ENCODE data around the gene S100B. TPM values are rescaled to one million over a fixed set of nuclear protein-coding genes. Genes with fewer than 3 reads are reported as not detected.
A peak's percentile ranks its signal among the peaks of the same experiment; 100 is the strongest.

S100B gene
- total and polyA plus RNA-seq, 9 of the 15 experiments (the other 6 are each of a cell fraction or from before 2014, with no cell fraction given): not detected

DNA sequence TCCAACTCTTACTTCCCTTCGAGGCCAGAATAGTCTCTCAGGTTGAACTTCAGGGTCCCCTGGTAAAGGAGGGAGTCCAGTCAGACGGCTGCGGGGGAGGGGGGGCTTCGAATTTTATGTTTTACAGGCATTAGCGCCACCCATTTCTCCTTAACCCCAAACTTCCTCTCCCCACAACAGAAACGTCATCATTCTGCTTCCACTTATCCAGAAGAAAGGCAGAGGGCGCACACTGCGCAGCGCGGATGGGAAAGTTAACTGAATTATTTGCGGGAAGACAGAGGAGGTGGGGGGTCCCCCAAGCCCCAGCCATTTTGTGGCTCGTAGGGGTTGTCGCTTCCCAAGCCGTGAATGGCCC is 30.1 kb upstream of the S100B start (continued):
- TF ChIP-seq, protein P1, sequence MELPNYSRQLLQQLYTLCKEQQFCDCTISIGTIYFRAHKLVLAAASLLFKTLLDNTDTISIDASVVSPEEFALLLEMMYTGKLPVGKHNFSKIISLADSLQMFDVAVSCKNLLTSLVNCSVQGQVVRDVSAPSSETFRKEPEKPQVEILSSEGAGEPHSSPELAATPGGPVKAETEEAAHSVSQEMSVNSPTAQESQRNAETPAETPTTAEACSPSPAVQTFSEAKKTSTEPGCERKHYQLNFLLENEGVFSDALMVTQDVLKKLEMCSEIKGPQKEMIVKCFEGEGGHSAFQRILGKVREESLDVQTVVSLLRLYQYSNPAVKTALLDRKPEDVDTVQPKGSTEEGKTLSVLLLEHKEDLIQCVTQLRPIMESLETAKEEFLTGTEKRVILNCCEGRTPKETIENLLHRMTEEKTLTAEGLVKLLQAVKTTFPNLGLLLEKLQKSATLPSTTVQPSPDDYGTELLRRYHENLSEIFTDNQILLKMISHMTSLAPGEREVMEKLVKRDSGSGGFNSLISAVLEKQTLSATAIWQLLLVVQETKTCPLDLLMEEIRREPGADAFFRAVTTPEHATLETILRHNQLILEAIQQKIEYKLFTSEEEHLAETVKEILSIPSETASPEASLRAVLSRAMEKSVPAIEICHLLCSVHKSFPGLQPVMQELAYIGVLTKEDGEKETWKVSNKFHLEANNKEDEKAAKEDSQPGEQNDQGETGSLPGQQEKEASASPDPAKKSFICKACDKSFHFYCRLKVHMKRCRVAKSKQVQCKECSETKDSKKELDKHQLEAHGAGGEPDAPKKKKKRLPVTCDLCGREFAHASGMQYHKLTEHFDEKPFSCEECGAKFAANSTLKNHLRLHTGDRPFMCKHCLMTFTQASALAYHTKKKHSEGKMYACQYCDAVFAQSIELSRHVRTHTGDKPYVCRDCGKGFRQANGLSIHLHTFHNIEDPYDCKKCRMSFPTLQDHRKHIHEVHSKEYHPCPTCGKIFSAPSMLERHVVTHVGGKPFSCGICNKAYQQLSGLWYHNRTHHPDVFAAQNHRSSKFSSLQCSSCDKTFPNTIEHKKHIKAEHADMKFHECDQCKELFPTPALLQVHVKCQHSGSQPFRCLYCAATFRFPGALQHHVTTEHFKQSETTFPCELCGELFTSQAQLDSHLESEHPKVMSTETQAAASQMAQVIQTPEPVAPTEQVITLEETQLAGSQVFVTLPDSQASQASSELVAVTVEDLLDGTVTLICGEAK (IDR thresholded peaks at IDR 0.05): 0 out of 2 replicates have a peak, but pooled peaks have one; percentile 37
- TF ChIP-seq, protein P1 (CRISPR knock-in tag; IDR thresholded peaks at IDR 0.05): no peak
- TF ChIP-seq ZNF311 (CRISPR knock-in tag; IDR thresholded peaks at IDR 0.05): 0 out of 2 replicates have a peak, but pooled peaks have one; percentile 25
- peak; percentile 78 for TF ChIP-seq MYC (IDR thresholded peaks at IDR 0.05; ENCODE audit: low read depth, low read length)
- TF ChIP-seq MYC (CRISPR knock-in tag; IDR thresholded peaks at IDR 0.05; ENCODE audit: borderline replicate concordance, low read depth): peak; percentile 46; the same call in 1 of the 2 replicates
- no peak for TF ChIP-seq NR2C2 (CRISPR knock-in tag; IDR thresholded peaks at IDR 0.05)
- TF ChIP-seq NR2C2 (tag; IDR thresholded peaks at IDR 0.05): peak; percentile 90
- TF ChIP-seq MTA1 (IDR thresholded peaks at IDR 0.05; ENCODE audit: borderline replicate concordance): peak; percentile 96
- TF ChIP-seq, protein P2, sequence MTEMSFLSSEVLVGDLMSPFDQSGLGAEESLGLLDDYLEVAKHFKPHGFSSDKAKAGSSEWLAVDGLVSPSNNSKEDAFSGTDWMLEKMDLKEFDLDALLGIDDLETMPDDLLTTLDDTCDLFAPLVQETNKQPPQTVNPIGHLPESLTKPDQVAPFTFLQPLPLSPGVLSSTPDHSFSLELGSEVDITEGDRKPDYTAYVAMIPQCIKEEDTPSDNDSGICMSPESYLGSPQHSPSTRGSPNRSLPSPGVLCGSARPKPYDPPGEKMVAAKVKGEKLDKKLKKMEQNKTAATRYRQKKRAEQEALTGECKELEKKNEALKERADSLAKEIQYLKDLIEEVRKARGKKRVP (CRISPR knock-in tag; IDR thresholded peaks at IDR 0.05): peak; percentile 5; the same call in 1 of the 2 replicates
- no peak for TF ChIP-seq ZNF431 (CRISPR knock-in tag; IDR thresholded peaks at IDR 0.05)
- no peak for TF ChIP-seq PCBP2 (IDR thresholded peaks at IDR 0.05; ENCODE audit: low read depth, low read length, poor library complexity, severe bottlenecking)
- TF ChIP-seq ETV1 (tag; conservative IDR thresholded peaks at IDR 0.05; ENCODE audit: low read depth): peak; percentile 45; the same call in 1 of the 2 replicates
- peak; percentile 72 for TF ChIP-seq NFRKB (IDR thresholded peaks at IDR 0.05; ENCODE audit: low read depth)
- TF ChIP-seq, protein P3, sequence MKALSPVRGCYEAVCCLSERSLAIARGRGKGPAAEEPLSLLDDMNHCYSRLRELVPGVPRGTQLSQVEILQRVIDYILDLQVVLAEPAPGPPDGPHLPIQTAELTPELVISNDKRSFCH (CRISPR knock-in tag; IDR thresholded peaks at IDR 0.05): no peak
- TF ChIP-seq, protein P3 (tag; IDR thresholded peaks at IDR 0.05): 0 out of 2 replicates have a peak, but pooled peaks have one; percentile 14
- TF ChIP-seq, protein P4, sequence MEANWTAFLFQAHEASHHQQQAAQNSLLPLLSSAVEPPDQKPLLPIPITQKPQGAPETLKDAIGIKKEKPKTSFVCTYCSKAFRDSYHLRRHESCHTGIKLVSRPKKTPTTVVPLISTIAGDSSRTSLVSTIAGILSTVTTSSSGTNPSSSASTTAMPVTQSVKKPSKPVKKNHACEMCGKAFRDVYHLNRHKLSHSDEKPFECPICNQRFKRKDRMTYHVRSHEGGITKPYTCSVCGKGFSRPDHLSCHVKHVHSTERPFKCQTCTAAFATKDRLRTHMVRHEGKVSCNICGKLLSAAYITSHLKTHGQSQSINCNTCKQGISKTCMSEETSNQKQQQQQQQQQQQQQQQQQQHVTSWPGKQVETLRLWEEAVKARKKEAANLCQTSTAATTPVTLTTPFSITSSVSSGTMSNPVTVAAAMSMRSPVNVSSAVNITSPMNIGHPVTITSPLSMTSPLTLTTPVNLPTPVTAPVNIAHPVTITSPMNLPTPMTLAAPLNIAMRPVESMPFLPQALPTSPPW (CRISPR knock-in tag; IDR thresholded peaks at IDR 0.05): peak; percentile 91
- TF ChIP-seq L3MBTL2 (IDR thresholded peaks at IDR 0.05): peak; percentile 92

All from K562 (cell line).